Sigmoid colon (tissue), 7 donors: ENCODE data around the gene RFX7. TPM values are rescaled to one million over a fixed set of nuclear protein-coding genes. Genes with fewer than 3 reads are reported as not detected.

Source experiments
- DNase-seq: peaks from one replicate; pipeline ENCODE4 v3.0.0-alpha.2; 2019
- H3K27ac ChIP-seq, 4 donors: fragments of 200-600 bp; sonication (generic); one replicate each; pipeline ENCODE4 v1.5.1; 2016 to 2019; ENCODE audit warnings: mild to moderate bottlenecking in 1 of 4
- H3K27me3 ChIP-seq, 3 donors: fragments of 200-600 bp; sonication (generic); one replicate each; pipeline ENCODE4 v1.5.1; 2019; ENCODE audit warnings: mild to moderate bottlenecking in 1 of 3
- H3K36me3 ChIP-seq, 4 donors: fragments of 200-600 bp; sonication (generic); one replicate each; pipeline ENCODE4 v1.5.1; 2016 to 2019
- H3K4me1 ChIP-seq, 4 donors: fragments of 200-600 bp; sonication (generic); one replicate each; pipeline ENCODE4 v1.5.1; 2017 to 2019
- H3K4me3 ChIP-seq, 4 donors: fragments of 200-600 bp; sonication (generic); one replicate each; pipeline ENCODE4 v1.5.1; 2017 to 2019; ENCODE audit warnings: mild to moderate bottlenecking in 2 of 4, moderate library complexity in 1 of 4
- H3K9me3 ChIP-seq, 4 donors: fragments of 200-600 bp in 3 of 4; sonication (generic) in 3 of 4; one replicate each; pipeline versions ENCODE4 v1.5.1 to v1.6.1; 2013 to 2019
- EP300 ChIP-seq, 4 donors: sonication (generic); formaldehyde crosslinking; IDR thresholded peaks; one replicate each; pipeline ENCODE4 v1.6.1; 2017; ENCODE audit warnings: antibody characterized with exemption in 4 of 4
- POLR2A ChIP-seq, 2 donors: fragments of 450-650 bp; IDR thresholded peaks; one replicate each; pipeline ENCODE4 v1.6.1; 2016; ENCODE audit warnings: antibody characterized with exemption in 2 of 2, mild to moderate bottlenecking in 2 of 2, moderate library complexity in 2 of 2
- POLR2AphosphoS5 ChIP-seq, 4 donors: sonication (generic); formaldehyde crosslinking; IDR thresholded peaks; one replicate each; pipeline ENCODE4 v1.6.1; 2017; ENCODE audit warnings: antibody characterized with exemption in 4 of 4
- WGBS, 2 donors: extraction: QIAGEN DNeasy Blood & Tissue Kit; methylation state at CpG; one replicate each; pipeline ENCODE4 v1.1.7; 2013; 5-methylcytosine and 5-hydroxymethylcytosine counted together
- intact Hi-C: fragments of 100-400 bp; cut with DNase I; formaldehyde crosslinking; loops from one replicate; pipeline ENCODE4 v1.15.1; 2023
- polyA plus RNA-seq, 3 donors: library from polyadenylated mRNA; stranded (reverse); fragments of 200-250 nt; gene quantifications; one replicate each; pipeline ENCODE4 v1.2.3, GENCODE V29; 2013
- total RNA-seq, 4 donors: library from RNA; depleted of rRNA; stranded (reverse); fragments of >200 nt; gene quantifications; one replicate each; pipeline ENCODE4 v1.1.0, GENCODE V29; 2016
- TF ChIP-seq, protein P1 (sequence below), 4 experiments: fragments of 450-650 bp in 3 of 4; fragments of 200-600 bp in 1 of 4; IDR thresholded peaks; one replicate each; pipeline ENCODE4 v1.5.1; 2016 to 2019; ENCODE audit warnings: antibody characterized with exemption in 4 of 4, mild to moderate bottlenecking in 3 of 4, moderate library complexity in 2 of 4
- donor health status: healthy with polysubstance abuse.
- donor health status: Bipolar disorder and iron deficiency.
- donor health status: healthy.

Gene RFX7
- total and polyA plus RNA-seq, 7 donors: 0.60 to 9.1 (median 6.7) TPM

DNA sequence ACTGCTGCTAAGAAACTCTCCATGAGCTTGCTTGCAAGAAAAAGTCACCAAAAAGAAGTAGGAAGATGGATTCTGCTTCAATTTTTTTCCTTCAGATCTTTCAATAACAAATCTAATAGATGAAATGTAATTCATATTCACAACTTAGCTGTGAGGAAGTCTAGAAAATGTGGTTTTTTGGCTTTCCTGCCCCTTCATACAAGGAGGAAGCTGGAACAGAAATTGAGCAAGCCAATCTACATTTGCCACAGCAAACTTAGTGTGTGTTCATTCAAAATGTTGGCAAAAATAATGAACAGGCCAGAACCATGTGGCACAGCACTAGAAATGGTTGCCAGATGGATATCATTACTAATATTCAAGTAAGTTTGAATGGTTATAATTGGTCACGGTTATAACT is 157.1 kb downstream of the RFX7 start:
- intact Hi-C loops: no loop called here
- Histone ChIP-seq H3K4me3 (no peak overlapping the region), H3K27me3 (no peaks in the 10 kb centered on the region), H3K9me3 (peaks cover 0 to 3% (median 0%) of the 10 kb centered on the region in 4 donors), H3K27ac (no peak overlapping the region), H3K36me3 (no peaks in the 10 kb centered on the region), H3K4me1 (no peaks in the 10 kb centered on the region)
- TF ChIP-seq, protein P1, sequence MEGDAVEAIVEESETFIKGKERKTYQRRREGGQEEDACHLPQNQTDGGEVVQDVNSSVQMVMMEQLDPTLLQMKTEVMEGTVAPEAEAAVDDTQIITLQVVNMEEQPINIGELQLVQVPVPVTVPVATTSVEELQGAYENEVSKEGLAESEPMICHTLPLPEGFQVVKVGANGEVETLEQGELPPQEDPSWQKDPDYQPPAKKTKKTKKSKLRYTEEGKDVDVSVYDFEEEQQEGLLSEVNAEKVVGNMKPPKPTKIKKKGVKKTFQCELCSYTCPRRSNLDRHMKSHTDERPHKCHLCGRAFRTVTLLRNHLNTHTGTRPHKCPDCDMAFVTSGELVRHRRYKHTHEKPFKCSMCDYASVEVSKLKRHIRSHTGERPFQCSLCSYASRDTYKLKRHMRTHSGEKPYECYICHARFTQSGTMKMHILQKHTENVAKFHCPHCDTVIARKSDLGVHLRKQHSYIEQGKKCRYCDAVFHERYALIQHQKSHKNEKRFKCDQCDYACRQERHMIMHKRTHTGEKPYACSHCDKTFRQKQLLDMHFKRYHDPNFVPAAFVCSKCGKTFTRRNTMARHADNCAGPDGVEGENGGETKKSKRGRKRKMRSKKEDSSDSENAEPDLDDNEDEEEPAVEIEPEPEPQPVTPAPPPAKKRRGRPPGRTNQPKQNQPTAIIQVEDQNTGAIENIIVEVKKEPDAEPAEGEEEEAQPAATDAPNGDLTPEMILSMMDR (IDR thresholded peaks at IDR 0.05): no peak
- no peak for TF ChIP-seq EP300 (IDR thresholded peaks at IDR 0.05)
- no peak for TF ChIP-seq POLR2AphosphoS5 (IDR thresholded peaks at IDR 0.05)
- no peak for TF ChIP-seq POLR2A (IDR thresholded peaks at IDR 0.05)
- DNase-seq: no peak
- 83 to 100% methylated on average over 1 of the region's 1 CpG for WGBS, 2 donors

DNA sequence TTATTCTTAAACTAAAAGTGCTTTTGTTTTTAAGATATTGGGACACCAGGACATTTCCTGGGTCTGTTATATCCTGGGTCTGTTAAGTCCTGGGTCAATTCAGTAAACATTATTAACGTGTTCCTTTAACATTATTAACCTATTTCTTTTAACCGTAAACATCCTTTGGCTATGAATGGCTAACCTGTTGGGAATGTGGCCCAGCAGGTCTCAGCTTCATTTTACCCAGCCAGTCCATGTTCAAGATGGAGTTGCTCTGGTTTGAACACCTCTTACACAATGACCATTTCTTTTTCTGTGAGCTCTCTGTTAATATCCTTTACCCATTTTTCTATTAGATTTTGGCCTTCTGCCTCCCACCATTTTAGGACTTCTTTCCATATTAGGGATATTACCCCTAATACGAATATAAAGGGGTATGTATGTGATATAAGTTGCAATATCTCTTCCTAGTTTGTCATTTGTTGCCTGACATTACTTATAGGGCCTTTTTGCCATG is 161.4 kb downstream of the RFX7 start:
- TF ChIP-seq, protein P1 (IDR thresholded peaks at IDR 0.05): no peak
- TF ChIP-seq POLR2AphosphoS5 (IDR thresholded peaks at IDR 0.05) (no peak), POLR2A (IDR thresholded peaks at IDR 0.05) (no peak), EP300 (IDR thresholded peaks at IDR 0.05) (no peak)
- intact Hi-C loops: no loop called here
- H3K9me3 ChIP-seq: peaks cover 0 to 3% (median 0%) of the 10 kb centered on the region in 4 donors
- no peaks in the 10 kb centered on the region for H3K4me1 ChIP-seq
- H3K27me3 ChIP-seq: no peaks in the 10 kb centered on the region
- H3K4me3 ChIP-seq: no peak overlapping the region
- no peak for DNase-seq
- WGBS, 2 donors: 75 to 87% methylated on average over 3 of the region's 3 CpGs
- no peak overlapping the region for H3K27ac ChIP-seq
- H3K36me3 ChIP-seq: no peaks in the 10 kb centered on the region

DNA sequence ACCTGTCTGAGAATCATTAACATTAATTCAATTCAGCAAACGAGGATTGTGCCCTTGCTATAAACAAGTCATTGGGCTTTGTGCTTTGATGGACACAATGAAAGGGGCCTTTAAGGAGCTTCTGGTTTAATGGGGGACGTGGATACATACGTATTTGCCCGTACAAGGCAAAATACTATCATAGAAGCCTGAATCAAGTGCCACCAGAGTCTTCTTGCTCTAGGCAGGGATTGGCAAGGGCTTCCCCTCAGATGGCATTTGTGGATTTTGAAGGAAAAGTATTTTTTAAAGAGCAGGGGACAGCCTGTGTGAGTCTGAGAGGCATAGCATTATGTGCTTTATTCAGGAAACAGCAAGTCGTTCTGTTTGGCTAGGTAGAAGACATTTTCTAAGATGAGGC is 166.6 kb downstream of the RFX7 start:
- WGBS, 2 donors: 64 to 79% methylated on average over 5 of the region's 5 CpGs
- DNase-seq: no peak

DNA sequence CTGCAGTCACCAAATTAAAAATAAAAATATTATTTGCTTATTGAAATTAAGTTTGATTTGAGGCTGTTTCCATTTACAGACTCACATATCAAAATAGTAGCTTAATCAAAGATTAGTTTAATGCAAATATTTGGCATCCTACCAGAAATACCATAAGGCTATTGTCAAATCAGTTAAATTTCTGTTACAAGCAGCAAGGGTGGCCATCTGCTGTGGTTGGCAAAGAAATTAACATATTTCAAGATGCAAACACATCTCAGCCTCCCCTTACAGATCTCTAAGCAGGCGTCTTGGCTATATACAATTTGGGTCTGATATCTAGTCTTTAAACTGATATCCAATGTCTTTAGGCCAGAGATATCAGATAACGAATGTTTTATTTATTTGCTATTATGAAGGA is 167.0 kb downstream of the RFX7 start:
- no peak for DNase-seq
- H3K4me1 ChIP-seq: no peaks in the 10 kb centered on the region
- H3K36me3 ChIP-seq: no peaks in the 10 kb centered on the region
- intact Hi-C loops: no loop called here
- no peak overlapping the region for H3K4me3 ChIP-seq
- no peaks in the 10 kb centered on the region for H3K27me3 ChIP-seq
- peaks cover 0 to 3% (median 0%) of the 10 kb centered on the region in 4 donors for H3K9me3 ChIP-seq
- TF ChIP-seq POLR2AphosphoS5 (IDR thresholded peaks at IDR 0.05): no peak
- no peak for TF ChIP-seq EP300 (IDR thresholded peaks at IDR 0.05)
- TF ChIP-seq, protein P1 (IDR thresholded peaks at IDR 0.05): no peak
- no peak for TF ChIP-seq POLR2A (IDR thresholded peaks at IDR 0.05)
- 37 to 52% methylated on average over 2 of the region's 2 CpGs for WGBS, 2 donors
- H3K27ac ChIP-seq: no peak overlapping the region

More for the DNA sequence above, 166.6 kb downstream of the RFX7 start:
- H3K36me3 ChIP-seq: no peaks in the 10 kb centered on the region
- no peaks in the 10 kb centered on the region for H3K27me3 ChIP-seq
- intact Hi-C loops: no loop called here
- H3K4me1 ChIP-seq: no peaks in the 10 kb centered on the region
- no peak overlapping the region for H3K4me3 ChIP-seq
- peaks cover 0 to 3% (median 0%) of the 10 kb centered on the region in 4 donors for H3K9me3 ChIP-seq
- no peak overlapping the region for H3K27ac ChIP-seq
- no peak for TF ChIP-seq POLR2AphosphoS5 (IDR thresholded peaks at IDR 0.05)
- TF ChIP-seq POLR2A (IDR thresholded peaks at IDR 0.05): no peak
- TF ChIP-seq EP300 (IDR thresholded peaks at IDR 0.05): no peak
- TF ChIP-seq, protein P1 (IDR thresholded peaks at IDR 0.05): no peak
